ENCODE results near the gene QRICH2. TPM values are rescaled to one million over a fixed set of nuclear protein-coding genes. Genes with fewer than 3 reads are reported as not detected.

Gene QRICH2
- total and polyA plus RNA-seq, 9 of the 15 experiments (the other 6 are each of a cell fraction or from before 2014, with no cell fraction given): 0.03 to 1.6 (median 0.81) TPM

DNA sequence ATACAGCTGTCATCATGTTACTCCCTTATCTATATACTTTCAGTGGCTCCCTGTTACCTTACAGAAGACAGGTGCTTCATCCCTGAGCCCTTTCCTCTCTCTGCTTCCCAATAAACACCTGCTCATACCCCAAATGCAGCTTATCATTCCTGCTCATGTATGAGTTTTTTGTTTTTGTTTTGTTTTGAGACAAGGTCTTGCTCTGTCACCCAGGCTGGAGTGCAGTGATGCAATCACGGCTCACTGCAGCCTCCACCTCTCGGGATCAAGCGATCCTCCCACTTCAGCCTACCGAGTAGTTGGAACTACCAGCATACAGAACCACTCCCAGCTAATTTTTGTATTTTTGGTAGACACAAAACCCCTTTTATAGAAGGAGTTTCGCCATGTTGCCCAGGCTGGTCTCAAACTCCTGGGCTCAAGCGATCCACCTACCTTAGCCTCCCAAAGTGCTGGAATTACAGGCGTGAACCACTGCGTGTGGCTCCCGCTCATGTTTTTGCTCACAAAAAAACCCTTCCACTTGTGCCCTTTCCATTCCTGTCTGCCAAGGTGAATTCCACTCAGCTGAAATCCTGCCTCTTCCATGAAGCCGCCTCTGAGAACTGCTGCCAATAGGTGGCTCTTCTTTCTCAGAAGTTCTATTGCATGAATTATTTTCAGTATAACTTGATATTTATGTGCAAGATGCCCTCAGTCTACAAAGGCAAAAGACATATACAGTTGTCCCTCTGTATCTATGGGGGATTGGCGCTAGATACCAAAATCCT is 59.9 kb downstream of the QRICH2 start (continued):
- TF ChIP-seq, protein P1, sequence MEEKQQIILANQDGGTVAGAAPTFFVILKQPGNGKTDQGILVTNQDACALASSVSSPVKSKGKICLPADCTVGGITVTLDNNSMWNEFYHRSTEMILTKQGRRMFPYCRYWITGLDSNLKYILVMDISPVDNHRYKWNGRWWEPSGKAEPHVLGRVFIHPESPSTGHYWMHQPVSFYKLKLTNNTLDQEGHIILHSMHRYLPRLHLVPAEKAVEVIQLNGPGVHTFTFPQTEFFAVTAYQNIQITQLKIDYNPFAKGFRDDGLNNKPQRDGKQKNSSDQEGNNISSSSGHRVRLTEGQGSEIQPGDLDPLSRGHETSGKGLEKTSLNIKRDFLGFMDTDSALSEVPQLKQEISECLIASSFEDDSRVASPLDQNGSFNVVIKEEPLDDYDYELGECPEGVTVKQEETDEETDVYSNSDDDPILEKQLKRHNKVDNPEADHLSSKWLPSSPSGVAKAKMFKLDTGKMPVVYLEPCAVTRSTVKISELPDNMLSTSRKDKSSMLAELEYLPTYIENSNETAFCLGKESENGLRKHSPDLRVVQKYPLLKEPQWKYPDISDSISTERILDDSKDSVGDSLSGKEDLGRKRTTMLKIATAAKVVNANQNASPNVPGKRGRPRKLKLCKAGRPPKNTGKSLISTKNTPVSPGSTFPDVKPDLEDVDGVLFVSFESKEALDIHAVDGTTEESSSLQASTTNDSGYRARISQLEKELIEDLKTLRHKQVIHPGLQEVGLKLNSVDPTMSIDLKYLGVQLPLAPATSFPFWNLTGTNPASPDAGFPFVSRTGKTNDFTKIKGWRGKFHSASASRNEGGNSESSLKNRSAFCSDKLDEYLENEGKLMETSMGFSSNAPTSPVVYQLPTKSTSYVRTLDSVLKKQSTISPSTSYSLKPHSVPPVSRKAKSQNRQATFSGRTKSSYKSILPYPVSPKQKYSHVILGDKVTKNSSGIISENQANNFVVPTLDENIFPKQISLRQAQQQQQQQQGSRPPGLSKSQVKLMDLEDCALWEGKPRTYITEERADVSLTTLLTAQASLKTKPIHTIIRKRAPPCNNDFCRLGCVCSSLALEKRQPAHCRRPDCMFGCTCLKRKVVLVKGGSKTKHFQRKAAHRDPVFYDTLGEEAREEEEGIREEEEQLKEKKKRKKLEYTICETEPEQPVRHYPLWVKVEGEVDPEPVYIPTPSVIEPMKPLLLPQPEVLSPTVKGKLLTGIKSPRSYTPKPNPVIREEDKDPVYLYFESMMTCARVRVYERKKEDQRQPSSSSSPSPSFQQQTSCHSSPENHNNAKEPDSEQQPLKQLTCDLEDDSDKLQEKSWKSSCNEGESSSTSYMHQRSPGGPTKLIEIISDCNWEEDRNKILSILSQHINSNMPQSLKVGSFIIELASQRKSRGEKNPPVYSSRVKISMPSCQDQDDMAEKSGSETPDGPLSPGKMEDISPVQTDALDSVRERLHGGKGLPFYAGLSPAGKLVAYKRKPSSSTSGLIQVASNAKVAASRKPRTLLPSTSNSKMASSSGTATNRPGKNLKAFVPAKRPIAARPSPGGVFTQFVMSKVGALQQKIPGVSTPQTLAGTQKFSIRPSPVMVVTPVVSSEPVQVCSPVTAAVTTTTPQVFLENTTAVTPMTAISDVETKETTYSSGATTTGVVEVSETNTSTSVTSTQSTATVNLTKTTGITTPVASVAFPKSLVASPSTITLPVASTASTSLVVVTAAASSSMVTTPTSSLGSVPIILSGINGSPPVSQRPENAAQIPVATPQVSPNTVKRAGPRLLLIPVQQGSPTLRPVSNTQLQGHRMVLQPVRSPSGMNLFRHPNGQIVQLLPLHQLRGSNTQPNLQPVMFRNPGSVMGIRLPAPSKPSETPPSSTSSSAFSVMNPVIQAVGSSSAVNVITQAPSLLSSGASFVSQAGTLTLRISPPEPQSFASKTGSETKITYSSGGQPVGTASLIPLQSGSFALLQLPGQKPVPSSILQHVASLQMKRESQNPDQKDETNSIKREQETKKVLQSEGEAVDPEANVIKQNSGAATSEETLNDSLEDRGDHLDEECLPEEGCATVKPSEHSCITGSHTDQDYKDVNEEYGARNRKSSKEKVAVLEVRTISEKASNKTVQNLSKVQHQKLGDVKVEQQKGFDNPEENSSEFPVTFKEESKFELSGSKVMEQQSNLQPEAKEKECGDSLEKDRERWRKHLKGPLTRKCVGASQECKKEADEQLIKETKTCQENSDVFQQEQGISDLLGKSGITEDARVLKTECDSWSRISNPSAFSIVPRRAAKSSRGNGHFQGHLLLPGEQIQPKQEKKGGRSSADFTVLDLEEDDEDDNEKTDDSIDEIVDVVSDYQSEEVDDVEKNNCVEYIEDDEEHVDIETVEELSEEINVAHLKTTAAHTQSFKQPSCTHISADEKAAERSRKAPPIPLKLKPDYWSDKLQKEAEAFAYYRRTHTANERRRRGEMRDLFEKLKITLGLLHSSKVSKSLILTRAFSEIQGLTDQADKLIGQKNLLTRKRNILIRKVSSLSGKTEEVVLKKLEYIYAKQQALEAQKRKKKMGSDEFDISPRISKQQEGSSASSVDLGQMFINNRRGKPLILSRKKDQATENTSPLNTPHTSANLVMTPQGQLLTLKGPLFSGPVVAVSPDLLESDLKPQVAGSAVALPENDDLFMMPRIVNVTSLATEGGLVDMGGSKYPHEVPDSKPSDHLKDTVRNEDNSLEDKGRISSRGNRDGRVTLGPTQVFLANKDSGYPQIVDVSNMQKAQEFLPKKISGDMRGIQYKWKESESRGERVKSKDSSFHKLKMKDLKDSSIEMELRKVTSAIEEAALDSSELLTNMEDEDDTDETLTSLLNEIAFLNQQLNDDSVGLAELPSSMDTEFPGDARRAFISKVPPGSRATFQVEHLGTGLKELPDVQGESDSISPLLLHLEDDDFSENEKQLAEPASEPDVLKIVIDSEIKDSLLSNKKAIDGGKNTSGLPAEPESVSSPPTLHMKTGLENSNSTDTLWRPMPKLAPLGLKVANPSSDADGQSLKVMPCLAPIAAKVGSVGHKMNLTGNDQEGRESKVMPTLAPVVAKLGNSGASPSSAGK (IDR thresholded peaks at IDR 0.05): 0 out of 2 replicates have a peak, but pooled peaks have one; percentile 6
- TF ChIP-seq NFYB (IDR thresholded peaks at IDR 0.05; ENCODE audit: extremely low read depth, insufficient read length) (no peak), ARID1B (IDR thresholded peaks at IDR 0.05) (peak; percentile 63), RCOR1 (IDR thresholded peaks at IDR 0.05; ENCODE audit: borderline replicate concordance in 1 of 2, low read depth in 2 of 2, low read length in 2 of 2) (0 out of 4 replicates have a peak, but pooled peaks of 1 of the 2 experiments have one; percentile 52), FOXJ2 (tag; IDR thresholded peaks at IDR 0.05) (peak; percentile 62; the same call in 1 of the 2 replicates), SMARCE1 (IDR thresholded peaks at IDR 0.05) (peak; percentile 45; the same call in 1 of the 2 replicates), CEBPG (CRISPR knock-in tag; IDR thresholded peaks at IDR 0.05) (peak; percentile 94), CEBPG (tag; conservative IDR thresholded peaks at IDR 0.05 in 1 of 2, IDR thresholded peaks at IDR 0.05 in 1 of 2) (peak; percentile 96 to 97), FOSL1 (tag; conservative IDR thresholded peaks at IDR 0.05) (no peak), GTF2A2 (tag; IDR thresholded peaks at IDR 0.05) (no peak), L3MBTL2 (IDR thresholded peaks at IDR 0.05) (peak; percentile 39; the same call in 1 of the 2 replicates)
- TF ChIP-seq, protein P2, sequence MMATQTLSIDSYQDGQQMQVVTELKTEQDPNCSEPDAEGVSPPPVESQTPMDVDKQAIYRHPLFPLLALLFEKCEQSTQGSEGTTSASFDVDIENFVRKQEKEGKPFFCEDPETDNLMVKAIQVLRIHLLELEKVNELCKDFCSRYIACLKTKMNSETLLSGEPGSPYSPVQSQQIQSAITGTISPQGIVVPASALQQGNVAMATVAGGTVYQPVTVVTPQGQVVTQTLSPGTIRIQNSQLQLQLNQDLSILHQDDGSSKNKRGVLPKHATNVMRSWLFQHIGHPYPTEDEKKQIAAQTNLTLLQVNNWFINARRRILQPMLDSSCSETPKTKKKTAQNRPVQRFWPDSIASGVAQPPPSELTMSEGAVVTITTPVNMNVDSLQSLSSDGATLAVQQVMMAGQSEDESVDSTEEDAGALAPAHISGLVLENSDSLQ (IDR thresholded peaks at IDR 0.05): peak; percentile 39; the same call in 1 of the 2 replicates
- TF ChIP-seq, protein P3, sequence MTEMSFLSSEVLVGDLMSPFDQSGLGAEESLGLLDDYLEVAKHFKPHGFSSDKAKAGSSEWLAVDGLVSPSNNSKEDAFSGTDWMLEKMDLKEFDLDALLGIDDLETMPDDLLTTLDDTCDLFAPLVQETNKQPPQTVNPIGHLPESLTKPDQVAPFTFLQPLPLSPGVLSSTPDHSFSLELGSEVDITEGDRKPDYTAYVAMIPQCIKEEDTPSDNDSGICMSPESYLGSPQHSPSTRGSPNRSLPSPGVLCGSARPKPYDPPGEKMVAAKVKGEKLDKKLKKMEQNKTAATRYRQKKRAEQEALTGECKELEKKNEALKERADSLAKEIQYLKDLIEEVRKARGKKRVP (CRISPR knock-in tag; IDR thresholded peaks at IDR 0.05): peak; percentile 46; the same call in 1 of the 2 replicates

Data from K562 (cell line).